Breast epithelium (tissue), 4 donors: ENCODE measurements around the gene RHOT1. TPM values are rescaled to one million over a fixed set of nuclear protein-coding genes. Genes with fewer than 3 reads are reported as not detected.

Experiments used
- DNase-seq, 2 donors: peaks; one replicate each; pipeline ENCODE4 v3.0.0-alpha.2; 2019; ENCODE audit warnings: low spot score in 2 of 2
- H3K27ac ChIP-seq, 2 donors: fragments of 200-600 bp; sonication (generic) in 1 of 2; one replicate each; pipeline ENCODE4 v1.5.1; 2016 to 2019; ENCODE audit warnings: mild to moderate bottlenecking in 1 of 2
- H3K27me3 ChIP-seq, 2 donors: fragments of 200-600 bp; sonication (generic) in 1 of 2; one replicate each; pipeline versions ENCODE4 v1.5.1 to v1.6.0; 2017 to 2019; ENCODE audit warnings: control low read depth in 1 of 2, mild to moderate bottlenecking in 1 of 2
- H3K36me3 ChIP-seq: fragments of 200-600 bp; one replicate; pipeline ENCODE4 v1.5.1; 2019
- H3K4me1 ChIP-seq, 2 donors: fragments of 200-600 bp; sonication (generic); one replicate each; pipeline ENCODE4 v1.5.1; 2016 to 2019; ENCODE audit warnings: control low read depth in 1 of 2
- H3K4me3 ChIP-seq, 3 donors: fragments of 200-600 bp; sonication (generic); 1 replicate in 2 of 3; 2 replicates in 1 of 3; pipeline ENCODE4 v1.5.1; 2016 to 2019; ENCODE audit warnings: mild to moderate bottlenecking in 3 of 3, moderate library complexity in 2 of 3
- H3K9me3 ChIP-seq, 2 donors: fragments of 200-600 bp; sonication (generic) in 1 of 2; one replicate each; pipeline ENCODE4 v1.5.1; 2016 to 2019; ENCODE audit warnings: control low read depth in 1 of 2
- CTCF ChIP-seq, 3 donors: fragments of 450-650 bp; IDR thresholded peaks; one replicate each; pipeline ENCODE4 v1.5.1; 2016 to 2017; ENCODE audit warnings: antibody characterized with exemption in 3 of 3, mild to moderate bottlenecking in 3 of 3, moderate library complexity in 3 of 3
- POLR2A ChIP-seq: fragments of 450-650 bp; IDR thresholded peaks from one replicate; pipeline ENCODE4 v1.6.1; 2016; ENCODE audit warnings: antibody characterized with exemption, mild to moderate bottlenecking, moderate library complexity
- POLR2AphosphoS5 ChIP-seq, 3 donors: sonication (generic); formaldehyde crosslinking; IDR thresholded peaks; one replicate each; pipeline ENCODE4 v1.6.1; 2017; ENCODE audit warnings: antibody characterized with exemption in 3 of 3
- intact Hi-C: fragments of 100-400 bp; cut with DNase I; formaldehyde crosslinking; loops from one replicate; pipeline ENCODE4 v1.15.1; 2023; ENCODE audit warnings: low total_unique reads
- total RNA-seq, 3 donors: library from RNA; depleted of rRNA; stranded (reverse); fragments of >200 nt; gene quantifications; one replicate each; pipeline ENCODE4 v1.1.0, GENCODE V29; 2016

RHOT1 gene
- total RNA-seq, 3 donors from 2014 or later, result 62.9 to 74.6 (median 72.0) TPM

DNA sequence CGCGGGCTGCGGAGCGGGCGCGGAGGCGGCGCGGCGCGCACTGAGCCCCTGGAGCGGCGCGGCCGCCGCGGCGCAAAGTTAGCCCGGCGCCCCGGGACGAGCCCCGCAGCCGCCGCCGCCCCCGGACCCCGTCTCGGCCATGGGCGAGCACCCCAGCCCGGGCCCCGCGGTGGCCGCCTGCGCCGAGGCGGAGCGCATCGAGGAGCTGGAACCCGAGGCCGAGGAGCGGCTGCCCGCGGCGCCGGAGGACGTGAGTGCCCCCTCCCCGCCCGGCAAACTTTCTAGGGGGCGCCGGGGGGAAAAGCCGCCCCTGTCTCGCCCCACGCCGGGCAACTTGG, 123.7 kb downstream of the RHOT1 start:
- no peaks in the 10 kb centered on the region for H3K9me3 ChIP-seq
- TF ChIP-seq POLR2A (no peak), CTCF (IDR thresholded peaks at IDR 0.05) (no peak), POLR2AphosphoS5 (IDR thresholded peaks at IDR 0.05) (no peak)
- intact Hi-C loops, result no loop called here
- H3K36me3 ChIP-seq, result no peaks in the 10 kb centered on the region
- peaks cover 6 to 10% of the 10 kb centered on the region in 2 donors for H3K4me1 ChIP-seq
- no peak for DNase-seq
- no peaks in the 10 kb centered on the region for H3K27me3 ChIP-seq
- H3K4me3 ChIP-seq, result peak overlapping the region; percentile 58 to 90 (median 63)
- peak overlapping the region in 1 of 2 donors; percentile 59 for H3K27ac ChIP-seq

- intact Hi-C loops, result no loop called here
- Histone ChIP-seq H3K4me1 (peaks cover 6 to 10% of the 10 kb centered on the region in 2 donors), H3K36me3 (no peaks in the 10 kb centered on the region), H3K27me3 (no peaks in the 10 kb centered on the region), H3K9me3 (no peaks in the 10 kb centered on the region), H3K4me3 (peak overlapping the region; percentile 58 to 90 (median 63)), H3K27ac (no peak overlapping the region)
- TF ChIP-seq CTCF (IDR thresholded peaks at IDR 0.05), result no peak
- no peak for TF ChIP-seq POLR2A
- TF ChIP-seq POLR2AphosphoS5 (IDR thresholded peaks at IDR 0.05), result no peak
- DNase-seq, result no peak
These were observed 124.3 kb downstream of the RHOT1 start for GRCh38 chr17:32266389-32267301.

- no peak for TF ChIP-seq POLR2A
- no peak overlapping the region for H3K27ac ChIP-seq
- H3K27me3 ChIP-seq, result no peaks in the 10 kb centered on the region
- H3K9me3 ChIP-seq, result no peaks in the 10 kb centered on the region
- peaks cover 6 to 10% of the 10 kb centered on the region in 2 donors for H3K4me1 ChIP-seq
- no peaks in the 10 kb centered on the region for H3K36me3 ChIP-seq
- H3K4me3 ChIP-seq, result peak overlapping the region in 2 of 3 donors; percentile 63 to 90
- DNase-seq, result no peak
- intact Hi-C loops, result no loop called here
These were observed 125.4 kb downstream of the RHOT1 start for GRCh38 chr17:32267690-32268205.

GRCh38 chr17:32268734-32269288, 126.5 kb downstream of the RHOT1 start:
- TF ChIP-seq CTCF (IDR thresholded peaks at IDR 0.05) (no peak), POLR2AphosphoS5 (IDR thresholded peaks at IDR 0.05) (no peak), POLR2A (no peak)
- Histone ChIP-seq H3K4me1 (peaks cover 6 to 10% of the 10 kb centered on the region in 2 donors), H3K4me3 (no peak overlapping the region), H3K27me3 (no peaks in the 10 kb centered on the region), H3K9me3 (no peaks in the 10 kb centered on the region), H3K27ac (no peak overlapping the region), H3K36me3 (no peaks in the 10 kb centered on the region)
- DNase-seq, result no peak
- intact Hi-C loops, result no loop called here

GRCh38 chr17:32269377-32269776, 127.1 kb downstream of the RHOT1 start:
- no peak for DNase-seq
- TF ChIP-seq POLR2A (no peak), POLR2AphosphoS5 (IDR thresholded peaks at IDR 0.05) (no peak), CTCF (IDR thresholded peaks at IDR 0.05) (no peak)
- no peak overlapping the region for H3K27ac ChIP-seq
- H3K36me3 ChIP-seq, result no peaks in the 10 kb centered on the region
- no peak overlapping the region for H3K4me3 ChIP-seq
- intact Hi-C loops, result no loop called here
- H3K9me3 ChIP-seq, result no peaks in the 10 kb centered on the region
- H3K4me1 ChIP-seq, result peaks cover 6 to 10% of the 10 kb centered on the region in 2 donors
- H3K27me3 ChIP-seq, result no peaks in the 10 kb centered on the region
